ENCODE data around the gene CDKN1A.

DNA sequence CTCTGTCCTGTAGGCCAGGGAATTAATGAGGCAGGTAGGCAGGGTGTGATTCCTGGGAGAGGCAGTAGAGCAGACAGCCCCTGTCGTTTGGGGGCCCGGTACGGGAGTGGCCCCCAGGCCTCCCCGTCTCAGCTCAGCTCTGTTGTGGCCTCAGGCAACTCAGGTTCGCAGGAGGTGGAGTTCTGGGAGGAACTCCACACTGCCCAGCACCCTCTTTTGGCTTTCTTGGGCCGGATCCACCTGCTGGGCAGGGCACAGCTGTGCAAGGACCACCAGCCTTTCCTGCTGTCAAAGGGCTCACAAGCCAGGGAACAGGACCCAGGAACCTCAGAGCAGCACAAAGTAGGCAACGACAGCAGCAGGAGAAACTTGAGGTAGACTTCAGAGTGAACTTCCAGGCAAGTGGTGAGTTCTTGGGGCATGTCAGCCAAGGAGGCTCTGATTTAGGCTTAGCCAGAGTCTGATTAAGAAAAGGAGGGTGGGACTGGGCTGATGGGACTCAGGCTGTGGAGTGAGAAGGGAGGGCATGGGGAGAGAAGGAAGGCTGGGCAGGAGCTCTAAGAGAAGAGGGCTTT lies 56.1 kb downstream of the CDKN1A start:
- TF ChIP-seq, protein P1, sequence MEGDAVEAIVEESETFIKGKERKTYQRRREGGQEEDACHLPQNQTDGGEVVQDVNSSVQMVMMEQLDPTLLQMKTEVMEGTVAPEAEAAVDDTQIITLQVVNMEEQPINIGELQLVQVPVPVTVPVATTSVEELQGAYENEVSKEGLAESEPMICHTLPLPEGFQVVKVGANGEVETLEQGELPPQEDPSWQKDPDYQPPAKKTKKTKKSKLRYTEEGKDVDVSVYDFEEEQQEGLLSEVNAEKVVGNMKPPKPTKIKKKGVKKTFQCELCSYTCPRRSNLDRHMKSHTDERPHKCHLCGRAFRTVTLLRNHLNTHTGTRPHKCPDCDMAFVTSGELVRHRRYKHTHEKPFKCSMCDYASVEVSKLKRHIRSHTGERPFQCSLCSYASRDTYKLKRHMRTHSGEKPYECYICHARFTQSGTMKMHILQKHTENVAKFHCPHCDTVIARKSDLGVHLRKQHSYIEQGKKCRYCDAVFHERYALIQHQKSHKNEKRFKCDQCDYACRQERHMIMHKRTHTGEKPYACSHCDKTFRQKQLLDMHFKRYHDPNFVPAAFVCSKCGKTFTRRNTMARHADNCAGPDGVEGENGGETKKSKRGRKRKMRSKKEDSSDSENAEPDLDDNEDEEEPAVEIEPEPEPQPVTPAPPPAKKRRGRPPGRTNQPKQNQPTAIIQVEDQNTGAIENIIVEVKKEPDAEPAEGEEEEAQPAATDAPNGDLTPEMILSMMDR (IDR thresholded peaks at IDR 0.05): no peak
- TF ChIP-seq POLR2A (IDR thresholded peaks at IDR 0.05): no peak

All from heart left ventricle (tissue), 13 donors.